Suppressor macrophage treated with lipopolysaccharide for 1 hour (primary cell): ENCODE measurements around the gene XPR1.
"Not testable (repeated sequence)": the region's sequence is repeated elsewhere in the genome, so short reads cannot be mapped to it uniquely, and the experiment has no call there.

Experiments
- DNase-seq, 3 donors: peaks; one replicate each; pipeline ENCODE4 v3.0.0-alpha.2; 2020 to 2022

The XPR1 gene

DNA sequence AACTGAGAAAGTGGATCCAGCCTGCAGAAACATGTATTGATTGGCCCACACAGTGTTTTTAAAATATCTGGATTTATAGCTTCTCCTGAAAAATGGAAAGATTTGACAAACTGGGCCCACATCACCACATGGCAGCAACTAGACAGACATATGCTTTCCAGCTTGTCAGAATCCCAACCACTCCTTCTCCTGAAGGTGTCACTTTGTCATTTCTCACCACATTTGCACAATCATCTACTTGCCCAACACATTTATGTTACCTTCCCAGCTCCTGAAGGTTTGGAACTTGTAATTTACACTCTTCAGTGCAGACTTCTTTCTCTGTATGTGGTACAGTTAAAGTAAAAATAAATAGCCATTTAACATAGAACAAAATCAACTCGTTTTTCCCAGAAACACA, 154.8 kb downstream of the XPR1 start:
- no peak for DNase-seq

DNA sequence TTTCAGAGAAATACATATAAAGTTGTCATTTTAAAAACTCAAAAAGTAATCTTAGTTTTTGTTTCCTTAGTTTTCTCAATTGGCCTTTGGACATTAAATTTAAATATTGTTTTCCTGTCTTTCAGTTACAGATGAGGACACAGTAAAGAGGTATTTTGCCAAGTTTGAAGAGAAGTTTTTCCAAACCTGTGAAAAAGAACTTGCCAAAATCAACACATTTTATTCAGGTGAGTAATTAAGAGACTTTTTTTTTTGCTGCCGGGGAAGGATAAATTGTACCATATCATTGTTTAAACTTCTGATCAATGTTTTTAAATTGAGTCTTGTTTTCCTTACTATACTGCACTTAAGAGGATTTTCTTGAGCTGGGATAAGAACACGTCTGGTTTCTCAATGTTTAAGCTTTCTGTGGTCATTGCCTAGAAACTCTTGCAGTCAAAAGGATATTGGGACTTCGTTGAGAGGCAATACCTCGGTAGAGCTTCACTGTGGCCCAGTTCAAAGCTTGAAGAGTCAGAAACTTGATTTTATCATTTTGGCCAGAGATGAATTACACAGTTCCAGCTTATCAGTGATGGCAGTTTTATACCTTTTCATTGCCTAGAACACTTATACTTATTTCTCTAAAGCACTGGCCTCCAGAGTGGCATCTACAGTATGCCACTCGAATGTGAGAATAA, 155.9 kb downstream of the XPR1 start:
- no peak for DNase-seq

DNA sequence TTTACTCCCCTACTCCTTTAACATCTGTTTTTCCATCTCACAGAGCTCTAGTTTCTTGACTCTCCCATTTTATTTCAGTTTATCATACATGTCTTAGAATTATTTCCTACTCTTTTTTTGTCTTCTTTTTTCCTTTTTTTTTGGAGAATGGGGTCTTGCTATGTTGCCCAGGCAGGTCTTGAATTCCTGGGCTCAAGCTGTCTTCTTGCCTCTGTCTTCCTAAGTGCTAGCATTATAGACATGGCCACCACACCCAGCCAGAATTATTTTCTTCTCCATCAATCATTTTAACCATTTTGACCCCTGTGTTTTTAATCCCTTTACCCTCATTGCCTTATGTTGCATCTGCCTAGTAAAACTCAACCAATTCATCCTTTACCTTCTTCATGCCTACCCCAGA, 157.6 kb downstream of the XPR1 start:
- no peak for DNase-seq

DNA sequence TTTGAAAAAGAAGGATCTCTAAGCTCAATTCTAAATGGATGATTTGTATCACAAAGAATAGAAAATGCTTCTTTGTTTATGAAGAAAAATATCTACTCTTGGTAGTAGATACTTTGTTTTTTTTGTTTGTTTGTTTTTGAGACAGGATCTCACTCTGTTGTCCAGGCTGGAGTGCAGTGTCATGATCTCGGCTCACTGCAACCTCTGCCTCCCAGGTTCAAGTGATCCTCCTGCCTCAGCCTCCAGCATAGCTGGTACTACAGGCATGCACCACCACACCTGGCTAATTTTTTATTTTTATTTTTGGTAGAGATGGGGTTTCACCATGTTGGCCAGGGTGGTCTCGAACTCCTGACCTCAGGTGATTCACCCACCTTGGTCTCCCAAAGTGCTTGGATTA, 159.3 kb downstream of the XPR1 start:
- not testable (repeated sequence) for DNase-seq

GRCh38 chr1:180791806-180792205, 160.0 kb downstream of the XPR1 start:
- peak in 1 of 3 donors; percentile 11 for DNase-seq

DNA sequence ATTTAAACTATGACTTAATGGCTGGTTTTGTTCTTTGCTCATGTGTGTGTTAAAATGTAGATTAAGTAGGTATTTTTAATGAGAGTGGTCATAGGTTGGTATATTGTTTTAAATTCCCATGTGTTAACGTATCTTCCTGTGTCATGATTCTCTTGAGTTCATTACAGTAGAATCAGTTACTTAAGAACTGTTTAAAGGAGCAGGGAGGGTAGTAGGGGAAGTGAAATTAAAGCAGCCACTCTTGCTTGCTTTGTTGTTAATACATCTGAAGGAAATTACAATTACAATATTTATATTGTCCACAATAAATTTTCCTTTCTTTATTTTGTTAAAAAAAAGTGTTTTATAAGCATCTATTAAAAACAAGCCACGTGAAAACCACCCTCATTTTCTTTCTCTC, 161.6 kb downstream of the XPR1 start:
- peak; percentile 16 to 35 (median 33) for DNase-seq

DNA sequence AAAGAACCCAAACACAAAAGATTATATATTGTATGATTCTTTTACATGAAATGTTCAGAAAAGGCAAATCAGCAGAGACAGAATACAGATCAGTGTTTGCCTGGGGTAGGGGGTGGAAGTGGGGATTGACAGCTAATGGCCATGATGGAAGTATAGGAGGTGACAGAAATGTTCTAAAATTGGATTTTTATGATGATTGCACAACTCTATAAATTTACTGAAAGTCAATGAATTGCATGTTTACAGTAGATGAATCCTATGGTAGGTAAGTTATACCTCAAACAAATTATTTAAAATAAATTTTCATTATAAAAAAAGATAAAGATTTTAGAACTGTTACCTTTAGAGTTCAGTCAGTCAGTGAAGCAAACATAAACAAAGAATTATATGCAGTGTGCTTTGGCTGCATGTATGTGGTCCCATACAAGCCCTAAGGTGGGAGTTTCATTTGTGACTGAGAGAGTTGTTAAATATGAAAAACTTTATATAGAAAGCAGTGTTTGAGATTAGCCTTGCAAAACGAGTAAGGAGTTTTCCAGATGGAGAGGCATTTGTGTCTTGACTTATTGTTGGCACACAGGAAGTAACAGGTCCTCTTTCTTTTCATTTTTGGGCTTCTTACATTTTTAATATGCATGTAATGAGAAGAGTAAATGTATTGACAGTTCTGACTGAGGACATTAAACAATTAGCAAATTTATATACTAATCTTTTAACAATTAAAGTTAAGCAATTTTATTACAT, 165.2 kb downstream of the XPR1 start:
- DNase-seq = no peak

- DNase-seq = no peak
Measured at GRCh38 chr1:180800945-180801344, 169.1 kb downstream of the XPR1 start.

- DNase-seq = no peak
Measured at GRCh38 chr1:180802813-180803212, 171.0 kb downstream of the XPR1 start.

DNA sequence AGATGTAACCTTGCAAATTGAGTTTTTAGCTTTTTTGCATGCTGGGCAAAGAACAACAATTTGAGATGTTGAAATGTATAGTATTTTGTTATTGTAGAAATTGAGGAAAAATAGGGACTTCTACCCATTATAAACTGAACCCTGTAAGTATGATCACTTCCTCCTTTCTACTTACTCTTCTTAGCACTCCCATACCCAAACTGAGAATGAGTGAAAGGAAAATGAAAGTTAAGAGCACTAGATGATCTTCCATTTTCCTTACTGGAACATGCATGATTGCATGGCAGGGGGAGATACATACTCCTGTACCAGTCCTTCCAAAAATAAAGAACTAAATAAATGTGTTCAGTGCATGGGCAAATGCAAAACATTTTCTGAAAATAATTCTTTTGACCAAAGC, 173.5 kb downstream of the XPR1 start:
- DNase-seq = peak; percentile 22 to 59 (median 30)

GRCh38 chr1:180811298-180811697, 179.5 kb downstream of the XPR1 start:
- no peak for DNase-seq

DNA sequence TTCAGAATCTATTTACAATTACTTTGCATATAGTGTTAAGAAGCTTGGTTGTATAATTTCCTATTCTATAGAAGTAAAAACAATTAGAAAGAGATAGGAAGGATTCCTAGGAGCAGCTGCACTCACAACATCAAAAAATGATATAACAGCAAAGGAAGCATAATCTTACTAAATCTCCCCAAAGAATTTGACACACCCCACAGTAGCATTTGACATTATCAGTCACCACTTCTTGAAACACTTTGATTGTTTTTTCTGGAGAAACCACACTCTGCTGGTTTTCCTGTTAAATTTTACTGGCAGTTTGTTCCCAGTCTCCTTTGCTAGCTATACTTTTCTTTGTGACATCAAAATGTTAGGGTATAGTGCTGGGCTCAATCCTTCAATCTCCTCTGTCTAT, 180.1 kb downstream of the XPR1 start:
- DNase-seq = no peak

GRCh38 chr1:180814258-180814657, 182.4 kb downstream of the XPR1 start:
- no peak for DNase-seq

GRCh38 chr1:180815188-180815587, 183.4 kb downstream of the XPR1 start:
- no peak for DNase-seq

- no peak for DNase-seq
Measured at GRCh38 chr1:180816132-180816531, 184.3 kb downstream of the XPR1 start.

- no peak for DNase-seq
Measured at GRCh38 chr1:180821970-180822369, 190.1 kb downstream of the XPR1 start.

DNA sequence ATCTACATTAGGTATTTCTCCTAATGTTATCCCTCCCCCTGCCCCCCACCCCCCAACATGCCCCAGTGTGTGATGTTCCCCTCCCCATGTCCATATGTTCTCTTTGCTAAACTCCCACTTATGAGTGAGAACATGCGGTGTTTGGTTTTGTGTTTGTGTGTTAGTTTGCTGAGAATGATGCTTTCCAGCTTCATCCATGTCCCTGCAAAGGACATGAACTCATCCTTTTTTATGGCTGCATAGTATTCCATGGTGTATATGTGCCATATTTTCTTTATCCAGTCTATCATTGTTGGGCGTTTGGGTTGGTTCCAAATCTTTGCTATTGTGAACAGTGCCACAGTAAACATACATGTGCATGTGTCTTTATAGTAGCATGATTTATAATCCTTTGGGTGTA, 199.7 kb downstream of the XPR1 start:
- not testable (repeated sequence) for DNase-seq

DNA sequence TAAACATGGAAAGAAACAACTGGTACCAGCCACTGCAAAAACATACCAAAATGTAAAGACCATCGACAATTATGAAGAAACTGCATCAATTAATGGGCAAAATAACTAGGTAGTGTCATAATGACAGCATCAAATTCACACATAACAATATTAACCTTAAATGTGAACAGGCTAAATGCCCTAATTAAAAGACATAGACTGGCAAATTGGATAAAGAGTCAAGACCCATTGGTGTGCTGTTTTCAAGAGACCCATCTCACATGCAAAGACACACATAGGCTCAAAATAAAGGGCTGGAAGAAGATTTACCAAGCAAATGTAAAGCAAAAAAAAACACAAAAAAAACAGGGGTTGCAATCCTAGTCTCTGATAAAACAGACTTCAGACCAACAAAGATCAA, 201.4 kb downstream of the XPR1 start:
- not testable (repeated sequence) for DNase-seq

DNA sequence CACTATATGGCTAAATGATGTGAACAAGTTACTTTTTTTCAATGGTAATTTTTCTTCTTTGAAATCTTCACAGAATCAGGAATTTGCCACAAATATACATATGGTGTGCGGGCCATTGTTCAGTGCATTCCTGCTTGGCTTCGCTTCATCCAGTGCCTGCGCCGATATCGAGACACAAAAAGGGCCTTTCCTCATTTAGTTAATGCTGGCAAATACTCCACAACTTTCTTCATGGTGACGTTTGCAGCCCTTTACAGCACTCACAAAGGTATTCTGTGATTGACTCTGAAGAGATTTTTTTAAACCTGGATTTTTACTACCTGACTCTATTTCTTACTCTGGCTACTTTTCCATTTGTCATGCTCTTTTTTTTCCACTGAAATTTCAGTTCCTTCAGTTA, 204.6 kb downstream of the XPR1 start:
- DNase-seq = no peak

GRCh38 chr1:180837020-180837419, 205.2 kb downstream of the XPR1 start:
- no peak for DNase-seq

DNA sequence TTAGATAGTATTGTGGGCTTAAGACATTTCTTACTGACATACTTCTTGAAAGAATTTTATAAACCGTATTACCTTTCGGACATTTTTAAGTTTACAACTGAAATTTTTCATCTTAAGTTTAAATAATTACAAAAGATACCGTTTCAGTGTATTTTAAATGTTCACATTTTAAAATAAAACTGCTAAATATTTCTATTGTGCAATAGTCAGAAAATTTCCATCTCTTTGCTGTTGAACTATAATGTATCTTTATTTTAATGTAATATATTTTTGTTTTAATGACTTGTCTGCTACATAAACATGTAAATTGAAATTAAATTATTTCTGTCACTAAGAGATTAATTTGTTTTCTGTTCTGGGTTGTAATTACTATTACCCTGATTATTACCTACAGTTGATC, 206.7 kb downstream of the XPR1 start:
- no peak for DNase-seq

DNA sequence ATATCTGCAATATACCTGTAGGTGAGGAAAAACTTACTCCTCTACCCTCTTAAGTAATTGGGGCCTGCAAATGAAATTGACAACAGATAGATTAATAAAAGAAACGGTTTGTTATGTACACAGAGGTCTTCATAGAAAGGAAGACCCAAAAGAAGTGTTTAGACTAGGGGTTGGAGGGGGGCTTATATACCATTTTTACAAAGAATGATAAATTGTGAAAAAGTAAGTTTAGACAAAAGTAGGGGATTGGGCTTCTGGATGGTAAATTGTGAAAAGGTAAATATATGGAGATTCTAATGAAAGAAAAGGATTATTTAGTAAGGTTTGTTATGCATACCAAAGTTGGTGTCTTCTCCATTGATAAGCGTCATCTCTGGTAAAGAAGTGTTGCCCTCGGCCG, 207.7 kb downstream of the XPR1 start:
- DNase-seq = no peak

- DNase-seq = no peak
Measured at GRCh38 chr1:180841415-180841814, 209.6 kb downstream of the XPR1 start.

GRCh38 chr1:180842052-180842451, 210.2 kb downstream of the XPR1 start:
- DNase-seq = no peak
